ENCODE data around the gene RAP1A.
A peak's percentile ranks its signal among the peaks of the same experiment; 100 is the strongest.

RAP1A gene

DNA sequence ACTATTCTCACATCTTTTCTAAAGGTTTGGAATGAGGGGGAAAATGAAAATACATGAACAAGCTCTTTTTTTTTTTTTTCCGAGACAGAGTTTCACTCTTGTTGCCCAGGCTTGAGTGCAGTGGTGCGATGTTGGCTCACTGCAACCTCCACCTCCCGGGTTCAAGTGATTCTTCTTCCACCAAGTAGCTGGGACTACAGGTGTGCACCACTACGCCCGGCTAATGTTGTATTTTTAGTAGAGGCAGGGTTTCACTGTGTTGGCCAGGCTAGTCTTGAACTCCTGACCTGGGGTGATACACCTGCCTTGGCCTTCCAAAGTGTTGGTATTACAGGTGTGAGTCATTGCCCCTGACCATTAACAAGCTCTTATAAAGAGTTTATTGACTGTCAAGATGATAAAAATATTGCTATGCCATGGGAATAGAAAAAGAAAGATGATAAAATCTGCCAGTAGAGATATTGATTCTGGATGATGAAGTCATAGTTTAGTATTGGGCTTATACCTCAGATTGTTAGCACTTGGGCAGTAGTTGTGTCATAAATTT lies 83.0 kb downstream of the RAP1A start:
- no peak for DNase-seq (ENCODE audit: low read depth)
- no peak overlapping the region for H3K4me3 ChIP-seq (ENCODE audit: low read depth, low read length)

DNA sequence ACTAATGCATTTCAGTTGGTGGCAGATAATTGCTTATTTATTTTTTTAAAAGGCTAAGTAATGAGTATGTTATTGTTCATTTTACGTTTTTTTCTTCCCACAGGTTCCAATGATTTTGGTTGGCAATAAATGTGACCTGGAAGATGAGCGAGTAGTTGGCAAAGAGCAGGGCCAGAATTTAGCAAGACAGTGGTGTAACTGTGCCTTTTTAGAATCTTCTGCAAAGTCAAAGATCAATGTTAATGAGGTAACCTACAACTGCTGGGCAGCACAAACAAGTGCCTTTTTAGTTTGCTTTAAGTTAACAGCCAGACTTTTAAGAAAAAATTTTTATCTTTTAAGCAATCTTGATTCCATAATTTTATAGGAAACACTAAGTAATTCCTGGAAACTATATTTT lies 84.7 kb downstream of the RAP1A start:
- no peak overlapping the region for H3K4me3 ChIP-seq (ENCODE audit: low read depth, low read length)
- no peak for DNase-seq (ENCODE audit: low read depth)

DNA sequence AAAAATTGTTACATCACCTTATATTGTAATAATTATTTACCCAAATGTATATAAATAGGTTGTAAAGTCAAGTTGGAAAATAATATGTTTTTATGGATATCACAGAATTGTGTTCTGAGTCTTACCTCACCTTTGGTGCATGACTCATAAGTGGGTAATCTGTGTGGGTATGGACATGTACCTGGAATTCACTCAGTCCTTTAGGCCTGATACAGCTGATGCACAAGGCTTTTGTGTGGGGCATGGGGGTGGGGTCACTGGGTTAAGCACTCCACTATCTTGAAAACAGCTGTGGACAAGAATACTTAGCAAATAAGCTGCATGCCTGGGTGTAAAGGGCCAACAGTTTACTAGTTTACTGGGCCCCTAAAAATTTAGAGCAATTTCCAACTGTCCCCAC lies 85.2 kb downstream of the RAP1A start:
- no peak for DNase-seq (ENCODE audit: low read depth)
- H3K4me3 ChIP-seq (ENCODE audit: low read depth, low read length), result no peak overlapping the region

DNA sequence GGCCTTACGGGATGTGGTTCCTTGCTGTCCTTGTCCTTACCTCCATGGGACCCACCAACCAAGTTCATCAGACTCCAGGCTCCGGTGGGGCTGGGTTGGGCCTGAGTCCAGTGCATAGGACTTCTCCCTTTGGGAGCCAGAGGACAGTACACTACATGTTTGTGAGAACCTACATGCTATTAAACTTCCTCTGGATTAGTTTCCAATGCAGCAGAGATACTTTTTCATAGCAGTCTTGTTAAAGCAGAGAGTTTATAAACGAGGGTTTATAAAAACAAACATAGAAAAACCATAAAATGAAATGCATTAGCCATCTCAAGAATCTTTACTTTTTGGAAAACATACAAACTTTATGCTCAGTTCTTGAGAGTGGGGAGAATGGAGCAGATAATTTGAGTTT lies 86.3 kb downstream of the RAP1A start:
- no peak overlapping the region for H3K4me3 ChIP-seq (ENCODE audit: low read depth, low read length)
- no peak for DNase-seq (ENCODE audit: low read depth)

DNA sequence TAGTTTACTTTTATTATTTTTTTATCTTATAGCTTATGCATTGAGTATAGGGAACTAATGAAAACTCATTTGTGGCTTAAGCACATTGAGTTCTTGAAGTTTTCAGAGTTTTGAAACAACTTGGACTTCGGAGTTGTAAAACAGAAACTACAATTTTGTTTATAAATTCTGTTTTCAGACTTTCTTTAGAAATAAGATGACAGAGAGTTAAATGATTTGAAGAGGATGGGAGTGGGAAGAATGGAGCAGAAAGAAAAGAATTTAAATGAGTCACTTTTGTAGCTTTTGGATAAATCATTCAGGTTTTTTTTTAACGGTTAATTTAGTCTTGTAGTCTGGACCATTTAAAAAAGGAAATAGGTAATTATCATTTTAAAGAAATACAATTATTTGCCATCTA lies 87.3 kb downstream of the RAP1A start:
- DNase-seq (ENCODE audit: low read depth), result no peak
- no peak overlapping the region for H3K4me3 ChIP-seq (ENCODE audit: low read depth, low read length)

DNA sequence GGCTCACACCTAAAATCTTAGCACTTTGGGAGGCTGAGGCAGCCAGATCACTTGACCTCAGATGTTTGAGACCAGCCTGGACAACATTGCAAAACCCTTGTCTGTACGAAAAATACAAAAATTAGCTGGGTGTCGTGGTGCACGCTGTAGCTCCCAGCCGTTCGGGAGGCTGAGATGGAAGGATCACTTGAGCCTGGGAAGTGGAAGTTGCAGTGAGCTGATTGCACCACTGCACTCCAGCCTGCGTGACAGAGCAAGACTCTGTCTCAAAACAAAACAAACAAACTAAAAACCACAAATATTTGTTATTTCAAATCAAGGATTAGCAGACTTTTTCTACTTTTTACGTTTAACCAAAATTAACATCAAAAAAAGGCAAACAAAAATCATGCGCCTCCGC lies 88.3 kb downstream of the RAP1A start:
- no peak for DNase-seq (ENCODE audit: low read depth)
- H3K4me3 ChIP-seq (ENCODE audit: low read depth, low read length), result no peak overlapping the region

DNA sequence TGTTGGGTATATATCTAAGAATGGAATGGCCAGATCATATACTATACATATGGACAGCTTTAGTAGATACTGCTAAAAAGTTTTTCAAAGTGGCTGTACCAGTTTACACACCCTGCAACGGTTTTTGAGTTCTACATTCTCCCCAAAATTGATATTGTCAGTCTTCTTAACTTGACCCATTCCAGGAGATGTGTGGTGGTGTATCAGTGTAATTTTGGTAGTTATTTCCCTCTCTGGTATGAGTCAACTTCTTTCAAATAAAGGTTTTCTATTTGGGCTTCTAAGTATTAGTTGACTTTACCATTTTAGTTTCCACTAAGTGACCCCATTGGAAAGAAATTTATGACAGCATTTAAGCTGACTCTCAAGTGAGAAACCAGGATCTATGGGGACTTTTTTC lies 90.4 kb downstream of the RAP1A start:
- H3K4me3 ChIP-seq (ENCODE audit: low read depth, low read length), result no peak overlapping the region
- no peak for DNase-seq (ENCODE audit: low read depth)

DNA sequence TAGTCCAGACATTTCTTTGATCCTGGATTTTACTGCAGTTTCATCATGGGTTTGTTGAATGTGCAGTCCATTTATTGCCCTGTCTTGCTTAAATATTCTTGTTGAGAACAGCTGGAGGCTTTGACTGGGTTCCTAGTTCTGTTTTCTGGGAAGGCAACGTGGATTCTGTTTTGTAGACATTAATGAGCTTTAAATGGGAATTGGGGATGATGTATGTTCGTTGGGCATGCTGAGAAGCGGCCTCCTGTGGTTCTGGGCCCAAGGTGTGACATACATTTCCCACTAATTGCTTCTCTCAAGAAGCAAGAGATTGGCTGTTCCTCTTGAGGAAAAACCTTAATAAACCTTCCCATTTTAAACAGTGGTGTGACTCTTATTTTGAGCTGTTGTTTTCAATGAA lies 96.7 kb downstream of the RAP1A start:
- DNase-seq (ENCODE audit: low read depth), result no peak
- no peak overlapping the region for H3K4me3 ChIP-seq (ENCODE audit: low read depth, low read length)

DNA sequence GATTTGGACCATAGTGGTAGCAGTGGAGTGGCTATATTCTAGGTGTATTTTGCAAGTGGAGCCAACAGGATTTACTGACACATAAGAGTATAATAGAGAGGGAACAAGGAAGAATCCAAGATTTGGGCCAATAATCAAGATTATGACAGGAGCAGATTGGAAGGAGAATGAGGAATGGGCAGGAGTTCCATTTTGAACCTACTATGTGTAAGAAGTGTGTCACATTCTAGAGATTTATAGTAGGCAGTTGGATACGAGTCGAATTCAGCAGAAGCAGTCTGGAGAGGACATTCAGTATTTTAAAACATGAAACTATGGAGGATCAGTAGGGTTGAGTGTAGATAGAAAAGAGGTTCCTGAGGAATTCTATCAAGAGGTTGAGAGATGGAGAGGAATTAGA lies 97.9 kb downstream of the RAP1A start:
- DNase-seq (ENCODE audit: low read depth), result no peak
- no peak overlapping the region for H3K4me3 ChIP-seq (ENCODE audit: low read depth, low read length)

DNA sequence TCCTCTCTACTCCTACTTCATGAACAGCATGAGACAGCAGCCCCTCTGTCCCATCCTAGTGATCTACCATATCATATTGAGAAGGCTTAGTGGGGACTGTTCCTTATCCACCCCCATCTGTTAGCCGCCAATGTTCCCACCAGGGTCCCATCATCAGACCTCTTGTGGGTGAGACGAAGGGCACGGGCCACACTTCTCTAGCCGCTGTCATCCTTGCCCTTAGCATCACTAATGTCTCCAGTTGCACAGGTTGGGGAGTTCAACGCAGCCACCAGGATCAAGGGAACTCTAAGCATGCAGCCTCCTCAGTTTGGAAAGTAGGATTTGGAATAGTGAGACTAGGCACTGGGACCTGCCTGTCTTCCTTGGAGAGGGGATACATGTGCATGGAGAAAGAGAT lies 99.5 kb downstream of the RAP1A start:
- no peak for DNase-seq (ENCODE audit: low read depth)
- no peak overlapping the region for H3K4me3 ChIP-seq (ENCODE audit: low read depth, low read length)

DNA sequence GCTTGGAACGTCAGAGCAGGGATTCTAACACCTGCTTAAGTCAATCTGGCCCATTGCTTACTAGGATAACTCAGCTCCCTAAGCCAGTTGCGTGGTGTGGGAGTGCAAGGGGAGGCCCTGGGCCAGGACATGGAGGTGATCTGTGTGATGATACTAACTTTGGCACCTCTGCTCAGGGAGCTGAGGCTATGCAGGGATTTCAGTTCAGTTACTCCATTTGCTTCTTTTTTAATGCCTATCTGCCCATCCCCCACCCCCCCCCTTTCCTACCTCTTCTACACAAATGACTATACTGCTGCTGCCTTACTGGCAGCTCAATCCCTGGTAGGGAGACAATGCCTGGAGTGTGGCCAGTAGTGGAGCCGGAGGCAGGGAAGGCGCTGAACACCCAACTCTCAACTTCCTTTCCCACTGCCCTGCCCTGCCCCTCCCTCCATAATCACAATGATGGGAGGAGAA lies 100.1 kb downstream of the RAP1A start:
- DNase-seq (ENCODE audit: low read depth), result no peak
- H3K4me3 ChIP-seq (ENCODE audit: low read depth, low read length), result no peak overlapping the region

DNA sequence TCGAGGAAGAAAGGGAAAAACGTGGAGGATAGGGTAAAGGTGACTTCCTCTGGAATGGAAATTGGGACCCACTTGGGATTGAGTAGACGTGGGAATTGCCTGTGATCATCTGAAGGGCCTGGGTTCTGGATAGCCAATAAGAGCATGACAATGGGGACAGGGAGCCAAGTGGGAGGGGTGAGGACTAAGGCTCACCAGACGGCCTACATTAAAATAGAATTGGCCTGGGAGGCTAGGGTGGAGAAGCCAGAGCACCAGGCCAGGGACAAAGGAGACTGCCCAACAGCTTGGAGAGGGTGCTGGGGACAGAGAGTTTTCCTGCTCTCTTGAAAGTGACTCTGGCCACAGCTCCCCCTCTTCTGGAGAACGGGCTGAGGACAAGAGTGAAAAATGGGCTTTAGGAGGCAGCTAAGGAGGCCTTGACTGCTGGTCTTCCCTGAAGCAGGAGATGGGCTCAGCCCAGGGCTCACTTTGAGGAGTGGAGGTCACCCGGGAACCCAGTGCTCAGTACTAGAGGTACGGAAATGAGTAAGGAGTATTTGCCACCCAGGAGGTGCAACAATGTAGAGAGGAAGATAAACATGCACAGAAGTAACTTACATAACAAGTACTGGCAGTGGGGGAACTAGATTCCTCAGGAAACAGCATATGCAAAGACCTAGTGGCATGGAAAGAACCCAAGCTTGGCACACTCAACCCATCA lies 100.8 kb downstream of the RAP1A start:
- no peak for DNase-seq (ENCODE audit: low read depth)
- no peak overlapping the region for H3K4me3 ChIP-seq (ENCODE audit: low read depth, low read length)

DNA sequence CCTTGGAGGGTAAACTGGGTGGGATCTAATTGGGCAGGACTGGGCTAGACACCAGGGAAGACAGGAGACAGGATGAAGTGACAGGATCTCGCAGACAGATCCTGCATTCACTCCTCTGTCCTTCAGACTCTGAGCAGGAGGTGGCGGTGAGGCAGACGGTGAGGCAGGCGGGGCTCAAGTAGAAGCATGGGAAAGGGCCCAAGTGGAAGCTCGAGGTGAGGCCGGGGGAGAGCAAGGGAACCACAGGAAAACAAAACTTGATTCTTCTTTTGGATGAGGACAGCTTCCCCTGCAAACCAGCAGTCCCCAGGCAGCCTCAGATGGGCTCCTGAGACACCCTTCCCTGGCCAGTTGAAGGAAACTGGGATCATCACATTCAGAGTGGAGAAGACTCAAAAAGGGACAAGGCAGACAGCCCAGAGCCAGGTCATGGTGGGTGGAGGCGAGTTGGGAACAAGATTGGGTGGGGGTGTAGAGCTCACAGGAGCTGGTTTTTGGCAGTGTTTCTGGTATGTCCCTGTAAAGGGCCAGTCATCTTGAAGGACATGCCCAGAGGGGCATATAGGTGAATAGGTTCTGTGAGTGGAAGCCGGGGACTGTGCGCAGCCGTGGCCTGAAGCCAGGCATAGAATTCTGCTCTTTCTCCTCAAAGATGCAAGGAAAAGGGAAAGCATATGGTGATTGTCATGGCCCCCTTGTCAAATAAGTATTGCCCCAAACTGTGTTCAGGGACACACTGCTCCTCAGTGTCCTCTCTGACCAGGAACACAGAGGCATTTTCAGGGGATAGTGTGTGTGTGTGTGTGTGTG lies 101.6 kb downstream of the RAP1A start:
- no peak overlapping the region for H3K4me3 ChIP-seq (ENCODE audit: low read depth, low read length)
- DNase-seq (ENCODE audit: low read depth), result no peak

DNA sequence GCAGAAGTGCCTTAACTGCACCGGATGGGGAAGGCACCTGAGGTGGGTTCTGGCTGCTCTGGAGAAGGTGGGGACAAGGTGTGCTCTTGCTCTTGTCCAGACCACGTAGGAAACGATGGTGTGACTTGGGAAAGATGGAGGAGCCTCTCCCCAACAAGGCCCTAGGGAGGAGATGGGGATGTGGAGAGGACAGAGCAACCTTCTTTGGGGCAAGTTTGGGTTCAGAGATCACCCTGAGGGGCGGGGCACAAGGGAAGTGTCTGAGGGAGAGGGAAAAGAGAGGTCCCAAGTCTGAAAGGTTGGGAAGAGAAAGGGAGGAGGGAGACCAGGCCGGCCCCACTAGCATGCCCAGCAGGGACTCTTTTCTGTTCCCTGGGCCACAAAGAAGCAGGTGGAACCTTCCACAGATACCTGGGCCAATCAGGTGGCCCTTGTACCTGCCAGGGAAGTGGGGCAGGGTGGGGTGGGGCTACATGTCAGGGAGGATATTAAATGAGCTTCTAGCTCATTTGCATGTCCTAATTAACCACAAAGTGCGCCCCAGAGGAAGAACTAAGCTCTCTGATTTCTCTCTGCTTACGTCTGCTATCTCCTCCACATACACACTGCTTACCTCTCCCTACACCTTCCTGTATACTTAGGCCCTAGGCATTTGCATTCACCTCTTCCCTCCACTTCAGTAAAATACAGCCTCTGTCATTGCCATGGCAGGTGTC lies 103.7 kb downstream of the RAP1A start:
- DNase-seq (ENCODE audit: low read depth), result no peak
- no peak overlapping the region for H3K4me3 ChIP-seq (ENCODE audit: low read depth, low read length)

DNA sequence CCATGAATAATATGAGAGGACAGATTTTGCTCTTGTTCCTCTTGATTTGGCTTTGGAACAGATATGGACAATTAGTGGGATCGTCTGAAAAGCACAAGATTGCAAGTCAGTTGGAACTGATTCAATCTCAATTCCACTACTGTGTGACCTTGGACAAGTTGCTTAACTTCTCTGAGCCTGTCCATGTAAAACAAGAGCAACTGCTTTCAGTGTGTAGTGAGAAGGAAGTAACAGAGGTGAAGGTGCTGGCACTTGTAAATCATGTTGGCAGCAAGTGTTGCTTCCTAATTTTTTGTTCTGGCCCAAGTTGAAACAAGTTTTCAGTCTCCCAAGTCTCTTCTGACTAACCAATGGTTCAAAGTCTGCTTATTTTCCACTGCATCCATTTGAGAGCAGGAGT lies 104.3 kb downstream of the RAP1A start:
- H3K4me3 ChIP-seq (ENCODE audit: low read depth, low read length), result no peak overlapping the region
- DNase-seq (ENCODE audit: low read depth), result no peak

DNA sequence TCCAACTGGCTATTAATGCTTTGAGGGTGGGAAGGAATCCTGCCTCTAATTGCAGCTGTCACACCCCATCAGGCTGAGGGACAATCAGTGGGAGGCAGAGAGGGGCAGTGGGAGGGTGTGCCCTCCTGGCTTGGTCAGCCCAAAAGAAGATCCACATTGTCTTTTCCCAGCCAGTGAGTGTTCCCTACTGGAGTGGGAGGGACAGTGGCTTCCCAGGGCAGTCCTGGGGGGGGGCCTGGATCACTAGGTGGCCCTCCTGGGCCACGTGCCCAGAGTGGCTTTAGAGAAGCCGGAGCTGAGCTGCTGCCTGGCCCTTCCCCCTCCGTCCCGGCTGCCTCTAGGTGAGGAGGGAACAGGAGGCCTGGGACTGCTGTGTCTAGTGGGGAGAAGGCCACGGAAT lies 105.6 kb downstream of the RAP1A start:
- DNase-seq (ENCODE audit: low read depth), result no peak
- no peak overlapping the region for H3K4me3 ChIP-seq (ENCODE audit: low read depth, low read length)

DNA sequence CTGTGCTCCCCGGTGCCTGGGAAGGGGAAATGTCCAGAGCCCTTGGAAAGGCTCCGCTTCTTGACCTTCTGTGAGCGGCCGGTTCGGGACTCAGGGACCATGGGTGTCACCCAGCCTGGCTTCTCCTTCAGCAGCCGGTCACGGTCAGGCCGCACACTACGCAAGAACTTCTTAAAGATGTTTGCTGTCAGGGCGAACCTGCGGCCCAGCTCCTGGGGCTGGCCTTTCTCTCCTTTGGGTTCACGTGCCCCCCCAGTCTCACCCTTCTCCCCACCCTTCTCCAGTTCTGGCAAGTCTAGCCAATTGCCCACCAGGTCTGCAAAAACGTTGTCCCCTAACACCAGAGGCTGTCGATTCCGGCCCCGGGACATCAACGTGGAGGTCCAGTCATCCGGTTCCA lies 107.5 kb downstream of the RAP1A start:
- no peak overlapping the region for H3K4me3 ChIP-seq (ENCODE audit: low read depth, low read length)
- DNase-seq (ENCODE audit: low read depth), result no peak

DNA sequence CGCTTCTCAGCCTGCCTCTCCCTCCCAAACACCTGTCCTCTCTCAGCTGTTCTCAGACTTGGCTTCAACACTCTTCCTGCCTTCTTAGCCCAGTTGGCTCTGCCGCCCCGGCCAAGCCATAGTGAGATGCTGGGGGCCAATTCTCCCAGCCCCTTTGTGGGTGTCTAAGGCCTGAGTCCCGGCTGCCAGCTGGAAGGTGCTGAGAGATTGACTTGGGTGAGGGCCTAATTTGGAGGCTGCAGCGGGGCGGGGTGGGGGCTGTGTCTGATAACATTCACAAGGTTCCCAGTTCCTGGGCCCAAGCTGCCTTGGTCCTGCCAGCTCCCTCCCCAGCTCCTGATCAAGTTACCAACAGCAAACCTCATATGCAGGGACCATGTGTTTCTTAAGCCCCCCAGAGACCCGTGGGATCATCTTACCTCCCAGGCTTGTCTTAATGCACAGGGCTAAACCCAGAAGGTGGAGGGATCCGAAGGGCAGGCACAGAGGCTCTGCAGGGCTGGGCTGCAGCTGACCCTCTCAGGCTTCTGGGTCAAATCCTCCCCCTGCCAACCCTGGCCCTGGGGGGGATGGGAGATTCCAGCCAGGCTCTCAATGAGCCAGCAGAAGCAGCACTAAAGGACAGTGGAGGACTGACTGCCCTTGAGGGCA lies 109.8 kb downstream of the RAP1A start:
- no peak overlapping the region for H3K4me3 ChIP-seq (ENCODE audit: low read depth, low read length)
- DNase-seq (ENCODE audit: low read depth), result peak; percentile 53

DNA sequence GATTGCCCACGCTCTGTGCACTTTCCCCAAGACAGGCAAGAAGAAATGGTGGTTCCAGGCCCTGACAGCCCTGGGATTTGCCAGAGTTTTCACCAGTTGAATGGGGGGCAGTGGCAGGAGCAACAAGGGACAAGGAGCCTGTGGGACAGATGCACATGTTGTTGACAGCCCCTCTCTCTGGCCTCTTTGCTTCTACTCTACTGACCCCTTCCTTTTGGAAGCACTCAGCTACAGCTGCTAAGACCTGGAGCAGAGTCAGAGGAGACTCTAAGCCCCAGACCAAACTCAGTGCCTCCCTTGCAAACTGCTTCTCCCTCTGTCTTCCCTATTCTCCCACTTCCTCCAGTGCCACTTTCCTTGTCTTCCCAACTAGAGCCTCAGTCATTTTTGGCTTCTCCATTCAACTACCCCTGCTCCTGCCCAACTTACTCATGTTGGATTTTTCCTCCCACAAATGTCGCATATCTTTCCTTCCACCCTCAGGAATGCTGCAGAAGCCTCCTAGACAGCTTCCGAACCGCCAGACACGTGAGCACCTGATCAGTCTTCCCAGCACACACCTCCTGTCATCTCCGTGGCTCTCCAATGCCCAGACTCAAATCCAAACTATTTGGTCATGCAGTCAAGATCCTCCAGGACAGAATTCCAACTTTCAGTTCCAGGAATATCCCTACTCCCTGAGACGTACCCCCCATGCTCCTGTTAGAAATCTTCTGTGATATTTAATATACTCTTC lies 110.5 kb downstream of the RAP1A start:
- DNase-seq (ENCODE audit: low read depth), result no peak
- no peak overlapping the region for H3K4me3 ChIP-seq (ENCODE audit: low read depth, low read length)

All from skeletal muscle cell (primary cell).